H1 (cell line): ENCODE data around the gene MCF2L. TPM values are rescaled to one million over a fixed set of nuclear protein-coding genes. Genes with fewer than 3 reads are reported as not detected.

Experiments
- BCL11A ChIP-seq, 2 experiments: IDR thresholded peaks; one replicate each; pipeline ENCODE4 v1.6.1; 2011; ENCODE audit warnings: low read depth in 2 of 2, low read length in 2 of 2, mild to moderate bottlenecking in 2 of 2
- SRF ChIP-seq: IDR thresholded peaks from 2 replicates; pipeline ENCODE4 v1.6.1; 2011; ENCODE audit warnings: mild to moderate bottlenecking, low read depth, low read length, moderate library complexity
- polyA plus RNA-seq, 7 experiments: library from polyadenylated mRNA; depleted of rRNA in 3 of 7; stranded (reverse) in 5 of 7; unstranded in 2 of 7; fragments of >200 nt in 5 of 7; fragments of 200-250 nt in 2 of 7; gene quantifications; 1 replicate in 5 of 7; 2 replicates in 1 of 7; 4 replicates in 1 of 7; pipeline versions ENCODE4 v1.2.1 to v1.2.3, GENCODE V29; 2011 to 2013; ENCODE audit warnings: missing spikeins in 2 of 7, mixed read lengths in 2 of 7
- total RNA-seq: library from RNA; stranded (reverse); fragmentation: NEBNext Ultra II Directional; extraction: Animal tissue kit (Norgen Biotek cat#: 25700); gene quantifications from 2 replicates; pipeline ENCODE4 v1.2.1, GENCODE V29; 2021

MCF2L gene
- total and polyA plus RNA-seq, 2 of the 8 experiments (the other 6 are each of a cell fraction or from before 2014, with no cell fraction given) = 10.1 to 24.4 TPM

- no peak for TF ChIP-seq BCL11A (IDR thresholded peaks at IDR 0.05; ENCODE audit: low read depth in 2 of 2, low read length in 2 of 2)
- no peak for TF ChIP-seq SRF
These were observed 24.1 kb downstream of the MCF2L start (continued) for GRCh38 chr13:112992931-112993680.
